Measurements from ENCODE around the gene LILRA1.
"Not testable (repeated sequence)": the region's sequence is repeated elsewhere in the genome, so short reads cannot be mapped to it uniquely, and the experiment has no call there.

LILRA1 gene

GRCh38 chr19:54578268-54578667, 15.2 kb upstream of the LILRA1 start:
- DNase-seq = not testable (repeated sequence)

- no peak for DNase-seq
Measured at GRCh38 chr19:54586397-54586796, 7.0 kb upstream of the LILRA1 start.

- DNase-seq = no peak
Measured at GRCh38 chr19:54587026-54587425, 6.4 kb upstream of the LILRA1 start.

GRCh38 chr19:54593931-54594626, 647 bp downstream of the LILRA1 start:
- DNase-seq = not testable (repeated sequence)

GRCh38 chr19:54594737-54595136, 1.3 kb downstream of the LILRA1 start:
- no peak for DNase-seq

GRCh38 chr19:54595680-54596436, 2.4 kb downstream of the LILRA1 start:
- DNase-seq = not testable (repeated sequence)

GRCh38 chr19:54600212-54600611, 6.8 kb downstream of the LILRA1 start:
- no peak for DNase-seq

GRCh38 chr19:54606230-54606629, 12.8 kb downstream of the LILRA1 start:
- DNase-seq = no peak

GRCh38 chr19:54606891-54607784, 13.7 kb downstream of the LILRA1 start:
- no peak for DNase-seq

GRCh38 chr19:54607785-54608150, 14.3 kb downstream of the LILRA1 start:
- DNase-seq = no peak

GRCh38 chr19:54608205-54608604, 14.8 kb downstream of the LILRA1 start:
- no peak for DNase-seq

GRCh38 chr19:54608792-54609191, 15.4 kb downstream of the LILRA1 start:
- DNase-seq = no peak

- no peak for DNase-seq
Measured at GRCh38 chr19:54609356-54609791, 15.9 kb downstream of the LILRA1 start.

- no peak for DNase-seq
Measured at GRCh38 chr19:54612428-54612827, 19.0 kb downstream of the LILRA1 start.

- no peak for DNase-seq
Measured at GRCh38 chr19:54614726-54615125, 21.3 kb downstream of the LILRA1 start.

GRCh38 chr19:54616057-54616456, 22.6 kb downstream of the LILRA1 start:
- DNase-seq = no peak

GRCh38 chr19:54616821-54617560, 23.6 kb downstream of the LILRA1 start:
- DNase-seq = no peak

- no peak for DNase-seq
Measured at GRCh38 chr19:54620464-54620863, 27.0 kb downstream of the LILRA1 start.

- DNase-seq = no peak
Measured at GRCh38 chr19:54622431-54622830, 29.0 kb downstream of the LILRA1 start.

- DNase-seq = not testable (repeated sequence)
Measured at GRCh38 chr19:54624234-54624633, 30.8 kb downstream of the LILRA1 start.

- not testable (repeated sequence) for DNase-seq
Measured at GRCh38 chr19:54624934-54625730, 31.7 kb downstream of the LILRA1 start.

GRCh38 chr19:54626757-54627156, 33.3 kb downstream of the LILRA1 start:
- no peak for DNase-seq
